DMS153 treated with DMSO at 0.1 percent for 48 hours (cell line): ENCODE data around the gene TRAPPC3.
A peak's percentile ranks its signal among the peaks of the same experiment; 100 is the strongest.
"Not testable (repeated sequence)": the region's sequence is repeated elsewhere in the genome, so short reads cannot be mapped to it uniquely, and the experiment has no call there.

Experiments
- DNase-seq: peaks from one replicate; lab custom pipeline; 2025; ENCODE audit not compliant: unreplicated experiment; lab: John Stamatoyannopoulos, UW

The TRAPPC3 gene

GRCh38 chr1:36149237-36149972 is at the start of gene TRAPPC3:
TSS of gene TRAPPC3 (minus strand) at chr1:36149486. CDS start at chr1:36149378, 108 bp downstream.
- peak; percentile 100 for DNase-seq

DNA sequence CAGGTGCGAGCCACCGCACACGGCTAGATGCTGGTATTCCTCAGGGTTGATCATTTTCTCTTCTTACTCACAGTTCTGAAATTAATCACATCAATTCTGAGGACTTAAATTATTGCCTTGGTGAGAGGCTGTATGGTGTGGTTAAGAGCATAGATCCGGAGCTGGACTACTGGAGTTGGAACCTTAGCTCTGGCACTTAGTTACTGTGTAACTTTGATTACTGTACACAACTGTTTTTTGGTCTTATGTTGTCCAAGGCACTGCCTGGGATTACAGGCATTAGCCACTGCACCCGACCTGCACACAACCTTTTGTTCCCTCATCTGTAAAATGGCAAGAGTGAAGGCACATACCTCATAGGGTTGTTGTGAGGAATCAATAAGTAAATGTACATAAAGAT is 49.4 kb upstream of the TRAPPC3 start:
- no peak for DNase-seq

GRCh38 chr1:36196805-36197204 is 47.5 kb upstream of the TRAPPC3 start:
- not testable (repeated sequence) for DNase-seq

- DNase-seq, result peak; percentile 92
Measured at GRCh38 chr1:36187800-36188593, 38.7 kb upstream of the TRAPPC3 start.

DNA sequence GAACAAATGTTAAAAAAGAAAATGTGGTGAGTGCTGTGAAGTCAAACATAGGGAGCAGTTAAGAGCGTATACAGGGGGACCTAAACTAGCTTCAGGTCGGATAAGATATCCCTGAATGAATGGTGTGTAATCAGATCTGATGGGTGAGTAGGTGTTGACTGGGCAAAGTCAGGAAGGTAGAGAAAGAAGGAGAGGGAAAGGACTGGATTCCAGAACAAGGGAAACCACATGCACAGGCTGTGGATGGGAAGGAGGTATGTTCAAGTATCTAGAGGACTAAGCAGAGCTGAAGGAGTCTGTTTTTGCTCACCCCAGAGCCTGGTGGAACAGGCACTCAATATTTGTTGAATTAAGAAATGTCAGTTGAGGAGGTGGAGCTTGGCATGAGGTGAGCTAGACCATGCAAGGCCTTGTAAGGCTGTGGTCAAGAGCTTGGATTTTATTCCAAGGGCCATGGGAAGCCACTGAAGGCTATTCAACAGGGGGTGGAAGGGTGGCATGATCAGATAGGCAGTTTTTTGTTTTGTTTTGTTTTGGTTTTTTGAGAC is 34.1 kb upstream of the TRAPPC3 start:
- DNase-seq, result no peak

GRCh38 chr1:36182734-36183133 is 33.4 kb upstream of the TRAPPC3 start:
- no peak for DNase-seq

DNA sequence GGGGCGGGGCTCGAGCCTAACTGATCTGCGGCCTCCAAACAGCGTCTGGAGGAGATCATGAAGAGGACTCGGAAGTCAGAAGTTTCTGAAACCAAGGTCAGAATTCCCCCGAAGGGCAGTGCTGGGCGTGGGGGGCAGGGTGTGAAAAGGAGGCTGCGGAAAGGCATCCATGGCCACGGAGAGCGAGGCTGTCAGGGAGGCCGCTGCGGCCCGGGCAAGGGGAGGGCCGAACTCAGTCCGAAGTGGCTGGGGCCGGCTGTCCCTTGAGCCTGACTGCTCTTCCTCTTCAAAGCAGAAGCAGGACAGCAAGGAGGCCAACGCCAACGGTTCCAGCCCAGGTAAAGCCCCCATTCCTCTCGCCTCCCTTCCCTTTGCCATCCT is 29.9 kb upstream of the TRAPPC3 start:
- DNase-seq, result no peak

DNA sequence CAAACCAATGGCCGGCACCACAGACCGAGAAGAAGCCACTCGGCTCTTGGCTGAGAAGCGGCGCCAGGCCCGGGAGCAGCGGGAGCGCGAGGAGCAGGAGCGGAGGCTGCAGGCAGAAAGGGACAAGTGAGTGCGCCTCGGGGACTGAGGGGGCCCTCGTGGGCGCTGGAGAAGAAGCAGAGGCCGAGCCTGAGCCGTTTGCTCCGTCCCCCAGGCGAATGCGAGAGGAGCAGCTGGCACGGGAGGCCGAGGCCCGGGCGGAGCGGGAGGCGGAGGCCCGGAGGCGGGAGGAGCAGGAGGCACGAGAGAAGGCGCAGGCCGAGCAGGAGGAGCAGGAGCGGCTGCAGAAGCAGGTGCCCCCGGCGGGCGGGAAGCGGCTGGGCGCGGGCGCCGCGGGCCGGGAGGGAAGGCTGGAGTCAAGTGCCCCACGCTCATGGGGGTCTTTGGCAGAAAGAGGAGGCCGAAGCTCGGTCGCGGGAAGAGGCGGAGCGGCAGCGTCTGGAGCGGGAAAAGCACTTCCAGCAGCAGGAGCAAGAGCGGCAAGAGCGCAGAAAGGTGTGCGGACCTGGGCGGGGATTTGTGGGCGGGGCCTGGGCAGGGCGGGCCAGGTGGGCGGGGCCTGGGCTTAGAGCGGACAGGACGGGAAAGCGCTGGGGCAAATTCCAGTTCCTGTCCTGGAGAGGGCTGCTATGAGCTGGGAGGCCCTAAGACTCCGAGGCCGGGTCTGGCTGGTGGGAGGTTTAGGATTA is 29.4 kb upstream of the TRAPPC3 start:
- DNase-seq, result no peak

DNA sequence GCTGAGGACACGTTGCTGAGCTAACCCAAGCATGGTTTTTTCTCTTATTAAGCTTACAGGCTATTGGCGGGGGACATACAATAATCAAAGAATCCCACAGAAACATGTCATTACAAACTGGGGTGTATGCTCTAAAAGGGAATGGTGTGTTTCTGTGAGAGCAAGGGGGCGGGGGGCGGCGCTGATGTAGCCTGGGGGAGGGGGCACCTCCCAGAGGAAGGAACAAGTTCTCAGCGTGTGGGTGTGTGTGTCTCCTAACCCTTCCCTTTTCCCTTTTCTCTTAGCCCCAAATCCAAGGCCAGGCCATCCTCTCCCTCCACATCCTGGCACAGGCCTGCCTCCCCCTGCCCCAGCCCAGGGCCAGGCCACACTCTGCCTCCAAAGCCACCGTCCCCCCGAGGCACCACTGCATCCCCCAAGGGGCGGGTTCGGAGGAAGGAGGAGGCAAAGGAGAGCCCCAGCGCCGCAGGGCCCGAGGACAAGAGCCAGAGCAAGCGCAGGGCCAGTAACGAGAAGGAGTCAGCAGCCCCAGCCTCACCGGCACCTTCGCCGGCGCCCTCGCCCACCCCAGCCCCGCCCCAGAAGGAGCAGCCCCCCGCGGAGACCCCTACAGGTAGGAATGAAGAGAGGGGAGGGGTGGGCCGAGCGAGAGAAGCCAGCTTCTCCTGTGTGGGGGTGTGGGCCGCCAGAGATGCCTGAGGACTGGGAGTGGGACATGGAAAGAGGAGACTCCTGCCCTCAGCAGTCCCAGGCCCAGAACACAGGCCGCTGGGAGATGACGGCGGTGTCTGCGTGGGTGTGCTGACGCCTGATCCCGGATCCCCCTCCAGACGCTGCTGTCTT is 28.5 kb upstream of the TRAPPC3 start:
- DNase-seq, result no peak

GRCh38 chr1:36176106-36176949 is 27.0 kb upstream of the TRAPPC3 start:
- DNase-seq, result no peak

GRCh38 chr1:36175137-36176095 is 26.1 kb upstream of the TRAPPC3 start:
- DNase-seq, result no peak

GRCh38 chr1:36174713-36175112 is 25.4 kb upstream of the TRAPPC3 start:
- no peak for DNase-seq

DNA sequence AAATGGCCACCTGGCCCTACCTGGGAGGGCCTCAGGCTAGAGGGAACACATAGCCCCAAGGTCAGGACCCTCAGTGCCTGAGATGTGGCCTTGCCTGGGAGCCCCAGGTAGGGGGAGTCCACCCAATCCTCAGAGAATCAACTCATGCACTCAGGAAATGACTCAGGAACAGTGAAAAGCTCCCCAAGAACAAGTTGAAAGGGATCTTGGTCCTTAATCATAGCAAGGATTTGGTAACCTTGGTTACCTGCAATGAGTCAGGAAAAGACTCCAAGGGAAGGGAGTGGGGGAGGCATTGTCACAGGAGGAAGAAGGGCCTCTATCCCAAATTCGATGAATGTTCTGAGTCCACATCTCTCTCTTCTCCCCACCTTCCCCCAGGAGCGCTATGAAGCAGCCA is 23.7 kb upstream of the TRAPPC3 start:
- no peak for DNase-seq

DNA sequence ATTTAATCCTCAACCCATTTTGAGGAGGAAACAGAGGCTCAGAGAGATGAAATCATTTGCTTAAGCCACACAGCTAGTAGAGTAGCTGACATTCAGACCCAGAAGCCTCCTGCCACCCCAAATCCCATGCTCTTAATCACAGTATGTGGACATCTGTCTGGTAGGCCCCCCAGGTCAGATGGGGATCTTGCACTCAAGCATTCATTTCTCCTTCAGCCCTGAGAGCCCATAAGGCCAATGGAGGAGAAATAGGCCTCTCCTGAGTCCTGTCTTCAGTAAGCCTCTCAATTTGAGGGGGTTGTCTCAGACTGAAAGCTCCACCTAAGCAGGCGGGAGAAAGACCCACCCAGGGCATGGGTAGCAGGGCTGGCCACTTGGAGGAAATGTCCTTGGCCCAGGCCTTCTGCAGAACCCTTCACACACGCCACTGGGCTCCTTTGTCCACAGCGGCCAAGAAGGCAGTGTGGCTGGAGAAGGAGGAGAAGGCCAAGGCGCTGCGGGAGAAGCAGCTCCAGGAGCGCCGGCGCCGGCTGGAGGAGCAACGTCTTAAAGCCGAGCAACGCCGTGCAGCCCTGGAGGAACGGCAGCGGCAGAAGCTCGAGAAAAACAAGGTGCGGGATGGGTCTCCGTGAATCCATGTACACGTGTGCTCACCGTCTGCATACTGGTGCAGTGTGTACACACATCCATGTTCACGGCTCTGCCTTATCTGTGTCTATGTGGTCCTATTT is 22.9 kb upstream of the TRAPPC3 start:
- no peak for DNase-seq

DNA sequence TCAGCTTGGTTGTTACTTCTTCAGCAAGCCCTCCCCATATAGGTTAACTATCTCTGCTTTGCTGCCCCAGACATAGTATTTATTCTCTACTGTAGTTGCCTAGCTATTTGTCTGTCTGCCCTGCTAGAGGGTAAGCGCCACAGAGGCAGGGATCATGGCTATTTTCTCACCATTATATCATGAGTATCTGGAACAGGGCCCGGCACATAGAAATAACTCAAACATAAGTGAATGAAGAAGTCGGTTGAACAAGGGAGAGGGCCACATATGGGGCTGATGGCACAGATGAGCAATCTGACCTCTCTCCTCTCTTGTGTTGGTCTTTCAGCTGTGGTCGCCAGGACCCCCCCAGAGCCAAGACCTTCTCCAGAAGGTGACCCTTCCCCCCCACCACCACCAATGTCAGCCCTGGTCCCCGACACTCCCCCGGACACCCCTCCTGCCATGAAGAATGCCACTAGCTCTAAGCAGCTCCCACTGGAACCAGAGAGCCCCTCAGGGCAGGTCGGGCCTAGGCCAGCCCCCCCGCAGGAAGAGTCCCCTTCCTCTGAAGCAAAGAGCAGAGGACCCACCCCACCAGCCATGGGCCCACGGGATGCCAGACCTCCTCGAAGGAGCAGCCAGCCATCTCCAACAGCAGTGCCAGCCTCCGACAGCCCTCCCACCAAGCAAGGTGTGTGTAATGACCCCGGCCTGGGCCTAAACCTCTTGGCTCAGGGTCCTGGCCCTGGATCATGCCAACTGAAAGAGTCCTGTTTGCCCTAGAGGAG is 21.5 kb upstream of the TRAPPC3 start:
- no peak for DNase-seq

DNA sequence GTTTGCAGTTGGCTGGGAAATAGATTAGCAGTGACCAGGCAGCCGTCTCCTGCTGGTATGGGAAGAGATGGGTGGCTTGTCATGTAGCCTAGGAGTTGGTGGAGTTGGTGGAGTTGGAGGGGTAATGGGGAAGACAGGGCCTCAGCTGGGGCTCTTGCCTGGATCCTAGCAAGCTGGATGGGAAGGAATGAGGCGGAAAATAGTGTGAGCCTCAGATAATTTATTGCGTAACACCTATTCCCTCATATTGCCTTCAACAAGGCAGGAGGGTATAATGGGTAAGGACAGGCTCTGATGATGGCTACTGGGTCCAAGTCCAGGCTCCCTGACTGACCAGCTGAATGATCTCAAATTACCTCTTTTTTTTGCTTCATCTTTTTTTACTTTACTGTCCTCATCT is 19.2 kb upstream of the TRAPPC3 start:
- DNase-seq, result no peak
